Subcutaneous abdominal adipose tissue (tissue), 5 donors: ENCODE results near the gene PTDSS2.

Experiments used
- H3K27ac ChIP-seq: one replicate; pipeline ENCODE4 v1.7.0; 2013; ENCODE audit warnings: low read depth, mild to moderate bottlenecking, inconsistent platforms, low read length, moderate library complexity
- H3K27me3 ChIP-seq, 5 donors: one replicate each; pipeline ENCODE4 v1.7.0; 2013; ENCODE audit warnings: low read length in 5 of 5, inconsistent platforms in 1 of 5; ENCODE audit not compliant: control insufficient read depth in 5 of 5, insufficient read depth in 4 of 5
- H3K36me3 ChIP-seq, 5 donors: one replicate each; pipeline ENCODE4 v1.7.0; 2013; ENCODE audit warnings: low read length in 5 of 5; ENCODE audit not compliant: control insufficient read depth in 5 of 5, insufficient read depth in 5 of 5
- H3K4me1 ChIP-seq, 5 donors: one replicate each; pipeline ENCODE4 v1.7.0; 2013; ENCODE audit warnings: low read length in 5 of 5, mild to moderate bottlenecking in 3 of 5, moderate library complexity in 1 of 5; ENCODE audit not compliant: control insufficient read depth in 5 of 5, insufficient read depth in 5 of 5
- H3K4me3 ChIP-seq, 5 donors: one replicate each; pipeline ENCODE4 v1.7.0; 2013; ENCODE audit warnings: low read length in 5 of 5, low read depth in 1 of 5
- H3K9ac ChIP-seq, 5 donors: one replicate each; pipeline ENCODE4 v1.7.0; 2013; ENCODE audit warnings: low read length in 5 of 5, mild to moderate bottlenecking in 4 of 5, moderate library complexity in 3 of 5
- H3K9me3 ChIP-seq, 5 donors: one replicate each; pipeline ENCODE4 v1.7.0; 2013; ENCODE audit warnings: low read length in 5 of 5; ENCODE audit not compliant: control insufficient read depth in 5 of 5
- donor health status: healthy.
- donor health status: healthy.
- donor health status: healthy.
- donor health status: healthy.
- donor health status: healthy.

The PTDSS2 gene

DNA sequence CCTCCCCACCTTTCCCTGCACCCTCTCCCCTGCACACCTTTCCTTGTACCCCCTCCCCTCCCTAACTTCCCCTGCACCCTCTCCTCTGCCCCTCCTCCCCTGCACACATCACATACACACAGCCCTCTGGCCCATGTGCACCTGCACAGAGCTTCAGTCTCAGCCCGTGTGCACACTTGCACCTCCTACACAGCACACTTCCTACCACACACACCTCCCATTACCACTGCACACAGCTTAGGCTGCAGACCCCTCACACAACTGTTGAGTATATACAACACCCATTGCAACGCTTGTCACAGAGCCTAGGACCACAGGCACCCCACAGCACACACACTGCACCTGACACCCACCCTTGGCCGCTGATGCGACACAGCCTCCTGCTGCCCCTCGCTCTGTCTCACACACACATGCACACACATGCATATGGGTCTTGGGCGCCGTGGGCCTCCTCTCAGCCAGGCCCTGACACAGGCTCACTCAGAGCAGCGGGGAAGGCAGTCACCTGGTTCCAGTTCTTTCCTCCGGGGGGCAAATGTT is 35.7 kb upstream of the PTDSS2 start:
- peaks cover 9 to 34% (median 11%) of the 10 kb centered on the region in 5 donors for H3K27me3 ChIP-seq
- H3K36me3 ChIP-seq = no peaks in the 10 kb centered on the region
- H3K4me3 ChIP-seq = peak overlapping the region; percentile 15 to 82 (median 65)
- H3K27ac ChIP-seq = no peak overlapping the region
- peak overlapping the region in 1 of 5 donors; percentile 66 for H3K9ac ChIP-seq
- H3K9me3 ChIP-seq = no peaks in the 10 kb centered on the region
- peaks cover 0 to 44% (median 30%) of the 10 kb centered on the region in 5 donors for H3K4me1 ChIP-seq

DNA sequence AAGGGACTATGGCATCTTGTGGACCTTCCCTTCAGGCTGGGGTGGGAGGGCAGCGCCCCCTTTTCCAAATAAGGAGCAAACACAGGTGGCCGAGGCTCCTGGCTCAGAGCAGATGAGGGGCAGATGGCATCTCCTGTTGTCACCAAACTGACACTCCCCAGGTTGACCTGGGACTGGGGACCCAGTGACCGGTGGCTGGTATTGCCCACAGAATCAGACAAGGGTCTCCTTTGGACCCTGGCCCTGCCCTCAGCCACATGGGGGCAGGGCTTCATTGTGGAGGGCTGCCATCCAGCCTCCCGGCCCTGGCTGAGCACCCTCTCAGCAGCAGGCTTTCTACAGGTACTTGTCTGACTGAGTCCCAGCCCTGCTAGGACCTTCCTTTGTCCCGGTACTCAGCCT is 34.4 kb upstream of the PTDSS2 start:
- Histone ChIP-seq H3K4me3 (peak overlapping the region in 4 of 5 donors; percentile 44 to 82 (median 64)), H3K27ac (peak overlapping the region; percentile 46), H3K4me1 (peaks cover 0 to 44% (median 30%) of the 10 kb centered on the region in 5 donors), H3K9me3 (no peaks in the 10 kb centered on the region), H3K27me3 (peaks cover 14 to 38% (median 21%) of the 10 kb centered on the region in 5 donors), H3K36me3 (no peaks in the 10 kb centered on the region), H3K9ac (peak overlapping the region in 2 of 5 donors; percentile 53 to 55)

GRCh38 chr11:416051-416756 is 33.9 kb upstream of the PTDSS2 start:
- H3K27ac ChIP-seq = peak overlapping the region; percentile 46
- H3K9ac ChIP-seq = peak overlapping the region in 3 of 5 donors; percentile 51 to 56 (median 53)
- H3K27me3 ChIP-seq = peaks cover 14 to 38% (median 21%) of the 10 kb centered on the region in 5 donors
- peaks cover 0 to 44% (median 30%) of the 10 kb centered on the region in 5 donors for H3K4me1 ChIP-seq
- H3K9me3 ChIP-seq = no peaks in the 10 kb centered on the region
- H3K4me3 ChIP-seq = peak overlapping the region in 4 of 5 donors; percentile 55 to 82 (median 64)
- no peaks in the 10 kb centered on the region for H3K36me3 ChIP-seq

- Histone ChIP-seq H3K36me3 (no peaks in the 10 kb centered on the region), H3K27me3 (peaks cover 14 to 38% (median 21%) of the 10 kb centered on the region in 5 donors), H3K4me1 (peaks cover 0 to 44% (median 30%) of the 10 kb centered on the region in 5 donors), H3K27ac (peak overlapping the region; percentile 46), H3K9ac (peak overlapping the region in 3 of 5 donors; percentile 30 to 56 (median 51)), H3K4me3 (peak overlapping the region in 4 of 5 donors; percentile 55 to 82 (median 64)), H3K9me3 (no peaks in the 10 kb centered on the region)
Measured at GRCh38 chr11:416757-417621, 33.1 kb upstream of the PTDSS2 start.

GRCh38 chr11:417652-418342 is 32.3 kb upstream of the PTDSS2 start:
- H3K9ac ChIP-seq = no peak overlapping the region
- H3K27ac ChIP-seq = no peak overlapping the region
- no peaks in the 10 kb centered on the region for H3K9me3 ChIP-seq
- peaks cover 14 to 38% (median 21%) of the 10 kb centered on the region in 5 donors for H3K27me3 ChIP-seq
- H3K4me1 ChIP-seq = peaks cover 0 to 44% (median 30%) of the 10 kb centered on the region in 5 donors
- no peaks in the 10 kb centered on the region for H3K36me3 ChIP-seq
- H3K4me3 ChIP-seq = peak overlapping the region in 3 of 5 donors; percentile 61 to 82 (median 68)

DNA sequence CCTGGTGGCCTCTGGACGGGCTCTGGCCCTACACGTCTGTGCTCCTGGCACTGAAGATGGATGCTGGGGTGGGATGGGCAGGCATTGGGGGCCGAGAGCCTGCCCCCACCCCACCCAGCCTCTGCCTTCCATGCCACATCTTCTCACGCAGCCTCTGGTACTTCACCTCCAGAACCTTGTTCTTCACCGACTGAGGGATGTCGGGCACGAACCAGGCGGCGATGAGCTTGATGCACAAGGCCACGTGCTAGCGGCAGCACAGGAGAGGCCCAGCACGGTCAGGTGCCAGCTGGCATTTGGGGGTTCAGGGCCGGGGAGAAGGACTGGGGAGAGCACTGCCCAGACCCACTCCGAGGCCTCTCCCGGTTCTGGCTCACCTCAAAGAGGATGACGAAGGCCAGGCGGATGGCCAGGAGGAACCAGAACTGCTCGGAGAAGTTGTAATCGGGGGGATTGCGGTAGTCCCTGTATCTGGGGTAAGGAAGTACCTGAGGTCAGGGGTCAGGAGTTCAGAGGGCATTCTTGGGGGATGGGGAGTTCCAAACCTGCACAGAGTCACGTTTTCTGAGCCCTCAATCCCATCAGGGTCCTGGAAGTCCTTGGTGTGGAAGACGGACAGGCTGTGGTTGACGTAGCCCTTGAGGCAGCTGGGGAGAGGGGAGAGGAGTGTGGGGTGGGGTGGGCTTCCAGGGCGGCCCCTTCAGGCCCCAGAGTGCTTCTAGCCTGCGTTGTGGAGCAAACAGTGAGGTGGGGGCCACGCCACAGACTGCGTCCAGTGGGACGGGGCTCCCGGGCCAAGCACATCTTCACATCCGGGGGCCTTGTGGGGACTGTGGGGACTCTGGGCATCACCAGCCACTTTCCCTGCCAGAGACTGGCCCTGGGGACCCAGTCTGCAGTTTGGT is 31.5 kb upstream of the PTDSS2 start:
- no peaks in the 10 kb centered on the region for H3K36me3 ChIP-seq
- no peak overlapping the region for H3K4me3 ChIP-seq
- H3K4me1 ChIP-seq = peaks cover 0 to 38% (median 27%) of the 10 kb centered on the region in 5 donors
- H3K27me3 ChIP-seq = peaks cover 14 to 42% (median 22%) of the 10 kb centered on the region in 5 donors
- H3K9ac ChIP-seq = no peak overlapping the region
- no peaks in the 10 kb centered on the region for H3K9me3 ChIP-seq
- no peak overlapping the region for H3K27ac ChIP-seq

GRCh38 chr11:419248-420005 is 30.7 kb upstream of the PTDSS2 start:
- no peak overlapping the region for H3K4me3 ChIP-seq
- no peak overlapping the region for H3K9ac ChIP-seq
- no peaks in the 10 kb centered on the region for H3K9me3 ChIP-seq
- H3K36me3 ChIP-seq = no peaks in the 10 kb centered on the region
- peaks cover 14 to 40% (median 23%) of the 10 kb centered on the region in 5 donors for H3K27me3 ChIP-seq
- peaks cover 0 to 30% (median 19%) of the 10 kb centered on the region in 5 donors for H3K4me1 ChIP-seq
- no peak overlapping the region for H3K27ac ChIP-seq

DNA sequence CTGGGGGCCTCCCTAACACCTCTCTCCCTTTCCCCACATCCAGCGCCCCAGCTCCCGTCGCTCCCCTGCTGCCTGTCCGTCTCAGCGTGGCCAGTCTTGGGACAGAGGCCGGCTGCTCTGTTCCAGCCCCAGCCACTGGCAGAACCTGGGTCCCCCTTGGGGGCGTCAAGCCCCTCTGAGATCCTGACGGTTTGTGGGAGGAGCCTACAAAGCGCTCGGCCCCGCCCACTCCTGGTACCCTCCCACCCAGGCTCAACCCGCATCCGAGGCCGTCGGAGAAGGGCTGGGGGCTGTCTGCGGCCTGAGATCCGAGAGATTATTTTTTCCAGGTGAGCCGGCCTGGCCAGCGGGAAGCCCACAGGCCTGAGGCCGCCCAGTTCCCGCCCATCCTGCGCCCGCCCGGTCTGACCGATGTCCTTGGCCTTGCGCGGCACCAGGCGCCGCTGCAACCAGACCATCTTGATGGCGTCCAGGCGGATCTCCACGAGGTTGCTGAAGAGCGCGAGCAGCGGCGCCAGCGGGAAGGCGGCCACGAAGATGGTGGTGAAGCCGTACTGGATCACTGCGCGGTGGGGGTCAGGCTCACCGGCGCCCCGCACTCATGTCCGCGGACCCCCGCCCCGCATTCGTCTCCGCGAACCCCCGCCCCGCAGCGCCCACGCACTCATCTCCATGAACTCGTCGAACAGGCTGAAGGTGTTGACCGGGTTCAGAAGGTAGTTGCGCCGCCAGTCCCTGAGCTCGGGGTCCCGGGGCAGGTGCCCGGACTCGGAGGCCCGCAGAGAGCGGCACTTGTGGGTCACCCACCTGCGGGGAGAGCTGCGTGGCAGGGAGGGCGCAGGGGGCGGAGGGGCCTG is 29.8 kb upstream of the PTDSS2 start:
- Histone ChIP-seq H3K9me3 (peaks cover 0 to 2% (median 0%) of the 10 kb centered on the region in 5 donors), H3K4me1 (peaks cover 0 to 25% (median 17%) of the 10 kb centered on the region in 5 donors), H3K9ac (no peak overlapping the region), H3K4me3 (no peak overlapping the region), H3K27ac (no peak overlapping the region), H3K27me3 (peaks cover 14 to 36% (median 19%) of the 10 kb centered on the region in 5 donors), H3K36me3 (no peaks in the 10 kb centered on the region)
